GM23248 (cell line): ENCODE measurements around the gene GLRX5.

Experiments
- EZH2 ChIP-seq: fragments of 200-600 bp; sonication (generic); IDR thresholded peaks from 2 replicates; pipeline ENCODE4 v1.6.1; 2018; ENCODE audit warnings: antibody characterized with exemption, mild to moderate bottlenecking; ENCODE audit not compliant: insufficient read depth, poor library complexity, severe bottlenecking
- EZH2phosphoT487 ChIP-seq: fragments of 200-600 bp; sonication (generic); IDR thresholded peaks from 2 replicates; pipeline ENCODE4 v1.6.1; 2018; ENCODE audit warnings: antibody characterized with exemption, moderate library complexity, mild to moderate bottlenecking, low read depth; ENCODE audit not compliant: insufficient read depth

- no peak for TF ChIP-seq EZH2
- TF ChIP-seq EZH2phosphoT487 = no peak
Observed at GRCh38 chr14:95533822-95534221, 1.0 kb upstream of the GLRX5 start.
